ENCODE results near the gene PHC2.

The PHC2 gene

GRCh38 chr1:33282791-33283190 is 148.1 kb downstream of the PHC2 start:
- no peaks in the 10 kb centered on the region for H4K20me1 ChIP-seq (ENCODE audit: insufficient read depth)
- H3K27me3 ChIP-seq (ENCODE audit: insufficient read depth, low read depth): no peaks in the 10 kb centered on the region
- H3K4me3 ChIP-seq (IDR thresholded peaks at IDR 0.05; ENCODE audit: insufficient read depth, low read depth, low read length): no peak overlapping the region
- H3K9ac ChIP-seq: no peak overlapping the region
- H3K79me2 ChIP-seq (ENCODE audit: insufficient read depth, low read depth): no peaks in the 10 kb centered on the region
- no peak overlapping the region for H3K4me2 ChIP-seq
- H3K27ac ChIP-seq: no peak overlapping the region
- TF ChIP-seq CTCF (conservative IDR thresholded peaks at IDR 0.05; ENCODE audit: low read depth, low read length): no peak
- no peaks in the 10 kb centered on the region for H3K4me1 ChIP-seq (ENCODE audit: low read depth, poor library complexity, severe bottlenecking)
- H3K36me3 ChIP-seq (ENCODE audit: insufficient read depth): no peaks in the 10 kb centered on the region
- no peak overlapping the region for H2AFZ ChIP-seq (ENCODE audit: low read depth)

GRCh38 chr1:33281554-33282303 is 149.2 kb downstream of the PHC2 start:
- no peaks in the 10 kb centered on the region for H3K36me3 ChIP-seq (ENCODE audit: insufficient read depth)
- H3K79me2 ChIP-seq (ENCODE audit: insufficient read depth, low read depth): no peaks in the 10 kb centered on the region
- no peaks in the 10 kb centered on the region for H3K27me3 ChIP-seq (ENCODE audit: insufficient read depth, low read depth)
- no peak overlapping the region for H3K9ac ChIP-seq
- no peaks in the 10 kb centered on the region for H4K20me1 ChIP-seq (ENCODE audit: insufficient read depth)
- H3K4me2 ChIP-seq: no peak overlapping the region
- no peak for TF ChIP-seq CTCF (conservative IDR thresholded peaks at IDR 0.05; ENCODE audit: low read depth, low read length)
- no peak overlapping the region for H3K27ac ChIP-seq
- H3K4me1 ChIP-seq (ENCODE audit: low read depth, poor library complexity, severe bottlenecking): no peaks in the 10 kb centered on the region
- no peak overlapping the region for H3K4me3 ChIP-seq (IDR thresholded peaks at IDR 0.05; ENCODE audit: insufficient read depth, low read depth, low read length)
- H2AFZ ChIP-seq (ENCODE audit: low read depth): no peak overlapping the region

GRCh38 chr1:33280091-33280661 is 150.7 kb downstream of the PHC2 start:
- H3K9ac ChIP-seq: no peak overlapping the region
- H3K79me2 ChIP-seq (ENCODE audit: insufficient read depth, low read depth): no peaks in the 10 kb centered on the region
- TF ChIP-seq CTCF (conservative IDR thresholded peaks at IDR 0.05; ENCODE audit: low read depth, low read length): no peak
- no peaks in the 10 kb centered on the region for H3K36me3 ChIP-seq (ENCODE audit: insufficient read depth)
- no peaks in the 10 kb centered on the region for H3K4me1 ChIP-seq (ENCODE audit: low read depth, poor library complexity, severe bottlenecking)
- no peak overlapping the region for H3K4me3 ChIP-seq (IDR thresholded peaks at IDR 0.05; ENCODE audit: insufficient read depth, low read depth, low read length)
- H3K27me3 ChIP-seq (ENCODE audit: insufficient read depth, low read depth): no peaks in the 10 kb centered on the region
- H3K4me2 ChIP-seq: no peak overlapping the region
- no peak overlapping the region for H2AFZ ChIP-seq (ENCODE audit: low read depth)
- H4K20me1 ChIP-seq (ENCODE audit: insufficient read depth): no peaks in the 10 kb centered on the region
- H3K27ac ChIP-seq: no peak overlapping the region

- H3K4me2 ChIP-seq: no peak overlapping the region
- no peak for TF ChIP-seq CTCF (conservative IDR thresholded peaks at IDR 0.05; ENCODE audit: low read depth, low read length)
- H3K27me3 ChIP-seq (ENCODE audit: insufficient read depth, low read depth): no peaks in the 10 kb centered on the region
- no peak overlapping the region for H3K27ac ChIP-seq
- no peaks in the 10 kb centered on the region for H3K4me1 ChIP-seq (ENCODE audit: low read depth, poor library complexity, severe bottlenecking)
- H3K36me3 ChIP-seq (ENCODE audit: insufficient read depth): no peaks in the 10 kb centered on the region
- H4K20me1 ChIP-seq (ENCODE audit: insufficient read depth): no peaks in the 10 kb centered on the region
- H2AFZ ChIP-seq (ENCODE audit: low read depth): no peak overlapping the region
- no peak overlapping the region for H3K4me3 ChIP-seq (IDR thresholded peaks at IDR 0.05; ENCODE audit: insufficient read depth, low read depth, low read length)
- no peaks in the 10 kb centered on the region for H3K79me2 ChIP-seq (ENCODE audit: insufficient read depth, low read depth)
- no peak overlapping the region for H3K9ac ChIP-seq
Observed at GRCh38 chr1:33277488-33278084, 153.3 kb downstream of the PHC2 start.

All from KMS-11 (cell line).